Measurements from ENCODE around the gene SUSD6. TPM values are rescaled to one million over a fixed set of nuclear protein-coding genes. Genes with fewer than 3 reads are reported as not detected.
"Not testable (repeated sequence)": the region's sequence is repeated elsewhere in the genome, so short reads cannot be mapped to it uniquely, and the experiment has no call there.

SUSD6 gene
- total RNA-seq, 1 donor from 2014 or later, result 48.0 TPM

- no peak for DNase-seq (ENCODE audit: low spot score)
These were observed 100.1 kb downstream of the SUSD6 start for GRCh38 chr14:69711477-69711876.

- DNase-seq (ENCODE audit: low spot score), result no peak
These were observed 100.6 kb downstream of the SUSD6 start for GRCh38 chr14:69711881-69712560.

GRCh38 chr14:69712599-69713088 is 101.2 kb downstream of the SUSD6 start:
- DNase-seq (ENCODE audit: low spot score), result no peak

- DNase-seq (ENCODE audit: low spot score), result no peak
These were observed 101.9 kb downstream of the SUSD6 start for GRCh38 chr14:69713209-69713781.

- no peak for DNase-seq (ENCODE audit: low spot score)
These were observed 102.7 kb downstream of the SUSD6 start for GRCh38 chr14:69713993-69714679.

- no peak for DNase-seq (ENCODE audit: low spot score)
These were observed 104.5 kb downstream of the SUSD6 start for GRCh38 chr14:69715725-69716477.

GRCh38 chr14:69716478-69717187 is 105.2 kb downstream of the SUSD6 start:
- no peak for DNase-seq (ENCODE audit: low spot score)

- not testable (repeated sequence) for DNase-seq (ENCODE audit: low spot score)
These were observed 107.2 kb downstream of the SUSD6 start for GRCh38 chr14:69718614-69719013.

- no peak for DNase-seq (ENCODE audit: low spot score)
These were observed 108.1 kb downstream of the SUSD6 start for GRCh38 chr14:69719501-69719951.

GRCh38 chr14:69720912-69721311 is 109.5 kb downstream of the SUSD6 start:
- DNase-seq (ENCODE audit: low spot score), result no peak

- DNase-seq (ENCODE audit: low spot score), result peak; percentile 96
These were observed 115.5 kb downstream of the SUSD6 start for GRCh38 chr14:69726761-69727511.

GRCh38 chr14:69727860-69728259 is 116.5 kb downstream of the SUSD6 start:
- DNase-seq (ENCODE audit: low spot score), result no peak

GRCh38 chr14:69731919-69732598 is 120.7 kb downstream of the SUSD6 start:
- DNase-seq (ENCODE audit: low spot score), result not testable (repeated sequence)

- not testable (repeated sequence) for DNase-seq (ENCODE audit: low spot score)
These were observed 125.0 kb downstream of the SUSD6 start for GRCh38 chr14:69736405-69736804.

- DNase-seq (ENCODE audit: low spot score), result no peak
These were observed 129.7 kb downstream of the SUSD6 start for GRCh38 chr14:69741055-69741454.

- DNase-seq (ENCODE audit: low spot score), result no peak
These were observed 138.6 kb downstream of the SUSD6 start for GRCh38 chr14:69749956-69750355.

- DNase-seq (ENCODE audit: low spot score), result no peak
These were observed 139.1 kb downstream of the SUSD6 start for GRCh38 chr14:69750495-69750894.

GRCh38 chr14:69752773-69753172 is 141.4 kb downstream of the SUSD6 start:
- no peak for DNase-seq (ENCODE audit: low spot score)

GRCh38 chr14:69753860-69754259 is 142.5 kb downstream of the SUSD6 start:
- no peak for DNase-seq (ENCODE audit: low spot score)

- no peak for DNase-seq (ENCODE audit: low spot score)
These were observed 143.1 kb downstream of the SUSD6 start for GRCh38 chr14:69754487-69754886.

Data from mesenteric fat pad (tissue), 1 donor.